ENCODE measurements around the gene LDLRAD4.

The LDLRAD4 gene

DNA sequence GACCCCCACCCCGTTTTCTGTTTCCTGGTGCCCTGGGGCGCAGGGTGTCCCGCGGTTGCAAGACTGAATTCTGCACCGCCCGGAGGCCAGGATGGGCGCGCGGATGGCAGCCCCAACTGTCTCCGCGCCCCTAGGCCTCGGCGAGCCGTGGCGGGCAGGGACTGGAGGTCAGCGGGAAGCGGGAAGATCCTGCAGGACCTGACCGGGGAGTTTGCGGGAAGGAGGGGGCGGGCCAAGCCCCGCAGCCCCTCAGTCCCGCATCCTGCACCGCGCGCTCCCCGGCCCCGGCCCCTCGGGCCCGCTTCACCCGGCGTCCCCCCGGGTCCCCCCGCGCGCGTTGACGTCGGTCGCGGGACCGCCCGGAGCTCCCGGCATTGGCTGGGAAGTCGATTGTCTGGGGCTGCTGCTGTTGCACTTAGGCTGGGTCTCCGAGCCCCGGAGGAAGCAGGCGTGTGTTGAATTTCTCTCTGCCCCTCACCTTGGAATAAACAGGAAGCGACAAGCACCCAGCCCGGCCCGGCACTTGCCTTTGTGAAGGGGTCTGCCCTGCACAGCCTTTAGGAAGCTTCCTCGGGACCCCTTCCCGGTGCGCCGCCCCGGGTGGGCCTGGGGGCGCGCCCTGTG, at the start of gene LDLRAD4:
Gene LDLRAD4, plus strand, starts transcription at position 393 of the 624 bp plus-strand sequence.
- no peak for DNase-seq (ENCODE audit: low read depth)

DNA sequence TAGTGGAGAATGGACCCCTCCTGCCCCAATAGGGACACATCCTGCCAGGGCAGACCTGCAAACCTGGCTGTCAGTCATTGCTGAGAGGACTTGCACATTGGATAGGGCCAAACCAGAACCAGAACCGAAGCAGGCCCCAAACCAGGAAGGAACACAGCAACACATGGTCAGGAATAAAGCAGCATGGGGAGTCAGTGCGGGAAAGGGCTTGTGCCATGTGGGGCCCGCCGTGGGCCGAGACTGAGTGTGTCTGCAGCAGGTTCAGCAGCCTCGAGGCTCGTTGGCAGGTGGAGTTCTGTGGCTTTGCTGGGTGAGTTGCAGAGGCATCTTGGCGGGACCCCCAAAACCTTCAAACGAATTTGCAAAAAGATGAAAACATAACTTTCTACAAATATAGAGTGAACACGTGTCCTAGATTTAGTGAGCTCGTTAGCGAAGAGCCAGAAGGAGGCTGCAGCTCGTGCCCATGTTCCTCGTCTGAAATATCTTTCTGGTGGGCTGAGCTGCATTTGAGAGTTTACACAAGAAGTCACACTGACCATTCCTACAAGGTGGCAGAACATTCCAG, 44.9 kb upstream of the LDLRAD4 start:
- DNase-seq (ENCODE audit: low read depth) = no peak

DNA sequence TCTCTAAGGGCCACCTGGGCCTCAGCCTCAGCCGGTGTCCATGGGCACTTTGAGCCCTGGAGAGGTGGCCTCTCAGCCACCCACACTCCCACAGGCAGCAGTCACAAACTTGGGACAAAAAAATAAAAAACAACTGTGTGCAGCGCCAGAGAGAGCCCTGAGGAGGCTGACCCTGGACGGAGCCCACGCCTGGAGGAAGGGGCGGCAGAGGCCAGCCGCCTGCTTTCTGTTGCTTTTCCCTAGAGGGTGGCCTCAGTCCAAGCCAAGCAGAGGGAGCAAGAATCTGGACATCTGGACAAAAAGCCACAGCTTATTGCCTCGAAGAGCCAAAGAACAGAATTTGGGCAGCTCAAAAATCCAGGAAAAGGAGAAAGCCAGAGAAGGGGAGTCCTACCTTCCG, 43.3 kb upstream of the LDLRAD4 start:
- DNase-seq (ENCODE audit: low read depth) = no peak

DNA sequence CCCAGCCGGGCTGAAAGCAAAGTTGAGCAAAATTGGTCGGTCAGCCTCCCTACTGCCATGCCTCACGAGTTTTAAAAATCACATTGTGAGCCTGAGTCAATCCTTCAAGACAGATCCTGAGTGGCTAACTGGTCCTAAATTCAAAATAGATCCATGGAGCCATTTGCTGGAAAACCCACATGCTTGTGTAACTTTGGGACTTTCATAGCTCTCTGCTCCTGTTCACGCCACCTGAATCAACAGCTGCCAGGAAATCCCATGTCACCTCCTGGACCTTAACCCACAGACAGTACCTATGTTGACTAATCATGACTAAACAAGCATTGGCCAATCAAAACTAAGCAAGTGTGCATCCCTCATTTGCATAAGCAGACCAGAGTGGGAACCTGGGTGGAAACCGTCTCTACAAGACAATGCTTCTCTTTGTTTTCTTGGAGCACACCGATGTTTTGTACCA, 42.8 kb upstream of the LDLRAD4 start:
- no peak for DNase-seq (ENCODE audit: low read depth)

DNA sequence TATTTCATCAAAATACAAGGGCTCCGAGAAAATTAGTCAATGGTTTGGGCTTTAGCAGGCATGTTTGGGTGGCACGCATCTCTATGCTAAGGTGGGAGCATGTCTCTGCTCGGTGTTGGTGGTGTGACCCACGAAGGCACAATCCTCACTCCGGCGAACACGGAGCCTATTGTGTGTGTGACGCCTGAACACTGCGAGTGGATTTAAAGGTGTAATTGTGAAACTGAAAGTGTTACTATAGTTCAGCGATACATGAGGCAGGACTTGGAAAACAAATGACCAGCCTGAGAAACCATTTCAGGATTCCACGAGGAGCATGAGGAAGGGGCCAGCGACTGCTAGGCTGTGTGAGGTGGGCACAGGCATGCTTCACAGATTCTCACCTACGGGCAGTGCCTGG, 41.7 kb upstream of the LDLRAD4 start:
- no peak for DNase-seq (ENCODE audit: low read depth)

DNA sequence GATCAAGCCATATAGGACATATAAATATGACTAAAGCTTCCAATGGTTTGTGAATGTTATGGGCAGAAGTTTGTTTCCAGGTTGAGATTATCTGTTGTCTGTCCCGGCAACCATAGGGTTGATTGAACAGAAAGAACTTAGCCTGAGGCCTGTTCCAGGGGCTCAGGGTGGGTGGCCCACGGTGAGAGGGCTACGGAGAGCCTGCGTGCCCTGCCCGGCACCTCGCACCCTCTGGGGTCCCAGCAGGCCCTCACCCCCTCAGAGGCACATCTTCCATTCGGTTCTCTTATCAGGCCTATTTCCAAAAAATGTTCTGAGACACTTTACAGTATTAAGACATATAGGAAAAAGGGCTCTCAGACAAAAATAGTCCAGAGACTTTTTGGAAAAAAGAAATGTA, 40.4 kb upstream of the LDLRAD4 start:
- DNase-seq (ENCODE audit: low read depth) = no peak

DNA sequence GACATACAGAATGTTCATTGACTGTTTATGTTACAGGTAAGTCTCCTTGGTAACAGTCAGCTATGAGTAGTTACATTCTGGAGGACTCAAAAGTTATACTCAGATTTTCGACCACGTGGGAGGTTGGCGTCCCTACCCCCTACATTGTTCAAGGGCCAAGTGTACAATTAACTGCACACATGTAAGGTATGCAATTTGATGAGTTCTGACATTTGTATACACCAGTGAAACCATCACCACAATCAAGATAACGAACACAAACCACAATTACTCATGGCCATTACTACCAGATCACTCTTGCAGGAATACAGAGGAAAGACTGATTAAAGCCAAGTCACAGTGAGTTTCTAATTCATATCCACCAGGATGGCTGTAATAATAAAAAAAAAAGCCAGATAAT, 39.6 kb upstream of the LDLRAD4 start:
- no peak for DNase-seq (ENCODE audit: low read depth)

DNA sequence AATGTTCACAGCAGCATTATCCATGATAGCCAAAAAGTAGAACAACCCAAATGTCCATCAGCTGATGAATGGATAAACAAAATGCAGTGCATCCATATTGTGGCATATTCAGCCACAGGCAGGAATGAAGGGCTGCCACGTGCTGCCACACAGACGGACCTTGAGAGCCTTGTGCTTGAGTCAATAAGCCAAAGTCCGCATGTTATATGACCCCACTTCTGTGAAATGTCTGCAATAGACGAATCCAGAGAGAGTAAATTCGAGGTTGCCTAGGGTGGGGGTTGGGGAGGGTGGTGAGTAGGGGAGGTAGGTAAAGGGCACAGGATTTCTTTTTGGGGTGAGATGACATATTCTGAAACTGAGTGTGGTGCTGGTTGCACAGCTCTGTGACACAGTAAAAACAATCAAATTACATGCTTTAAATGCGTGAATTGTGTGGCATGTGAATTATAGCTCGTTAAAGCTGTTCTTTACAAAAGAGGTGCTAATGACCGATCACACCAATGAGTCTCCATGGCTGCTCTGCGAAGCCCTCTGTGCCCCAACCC, 38.9 kb upstream of the LDLRAD4 start:
- DNase-seq (ENCODE audit: low read depth) = no peak

DNA sequence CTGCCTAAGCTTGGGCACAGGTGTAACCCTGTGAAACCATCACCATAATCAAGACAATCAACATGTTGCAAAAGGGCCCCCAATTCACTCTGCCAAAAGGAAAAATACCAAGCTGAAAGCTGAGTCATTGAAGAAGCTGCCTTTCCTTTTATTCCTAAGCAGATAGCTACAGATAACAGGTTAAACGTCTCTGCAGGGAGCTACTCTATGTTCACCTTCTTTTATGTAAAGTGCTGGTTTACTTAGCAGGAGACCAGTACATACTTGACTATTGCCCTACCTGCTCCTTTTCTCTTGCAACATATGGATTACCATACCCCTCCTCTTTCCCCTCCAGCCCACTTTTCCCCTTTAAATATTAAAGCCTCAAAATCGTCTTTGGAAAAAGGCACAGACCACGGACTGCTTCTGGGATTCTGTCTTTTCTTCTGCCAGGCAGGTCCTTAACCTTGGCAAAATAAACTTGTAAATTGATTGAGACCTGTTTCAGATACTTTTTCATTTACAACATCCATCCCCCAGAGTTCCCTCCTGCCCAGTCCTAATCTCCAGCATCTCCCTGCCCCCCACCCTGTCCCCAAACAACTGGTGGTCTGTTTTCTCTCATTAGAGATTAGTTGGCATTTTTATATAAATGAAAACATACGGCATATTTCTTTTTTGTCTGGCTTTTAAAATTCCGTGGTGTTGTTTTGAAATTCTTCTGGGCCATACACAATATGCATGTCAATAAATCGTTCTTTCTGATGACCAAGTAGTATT, 37.8 kb upstream of the LDLRAD4 start:
- no peak for DNase-seq (ENCODE audit: low read depth)

DNA sequence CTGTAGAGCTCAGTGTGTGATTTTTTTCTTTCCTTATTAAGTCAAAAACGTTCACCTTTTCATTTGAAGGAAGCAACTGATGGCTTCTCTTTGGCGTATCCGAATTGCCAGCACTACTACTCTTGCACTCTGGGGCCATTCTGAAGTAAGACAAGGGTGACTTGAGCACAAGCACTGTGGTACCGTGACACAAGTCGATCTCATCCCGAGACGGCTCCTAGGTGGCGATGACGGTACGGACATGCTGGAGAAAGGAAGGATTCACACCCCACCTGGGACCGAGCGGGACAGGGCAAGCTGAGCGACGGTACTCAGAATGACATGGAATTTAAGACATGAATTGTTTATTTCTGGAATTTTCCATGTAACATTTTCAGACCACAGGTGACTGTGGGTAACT, 36.8 kb upstream of the LDLRAD4 start:
- no peak for DNase-seq (ENCODE audit: low read depth)

DNA sequence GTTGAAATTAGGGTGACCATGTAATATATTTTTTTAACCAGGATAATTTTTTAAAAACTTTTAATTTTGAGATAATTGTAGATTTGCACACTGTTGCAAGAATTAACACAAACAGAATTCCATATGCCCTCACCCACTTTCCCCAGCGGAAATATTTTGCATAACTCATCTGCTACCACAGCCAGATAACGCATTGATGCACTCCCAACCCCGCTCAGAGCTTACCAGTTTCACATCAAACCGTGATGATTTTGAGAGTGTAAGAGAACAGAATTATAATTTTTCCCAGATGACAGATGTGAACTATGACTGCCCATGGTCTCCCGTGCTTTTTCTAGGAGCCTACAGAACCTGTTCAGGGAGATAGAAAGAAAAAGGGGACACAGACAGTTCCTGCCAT, 35.2 kb upstream of the LDLRAD4 start:
- DNase-seq (ENCODE audit: low read depth) = no peak

DNA sequence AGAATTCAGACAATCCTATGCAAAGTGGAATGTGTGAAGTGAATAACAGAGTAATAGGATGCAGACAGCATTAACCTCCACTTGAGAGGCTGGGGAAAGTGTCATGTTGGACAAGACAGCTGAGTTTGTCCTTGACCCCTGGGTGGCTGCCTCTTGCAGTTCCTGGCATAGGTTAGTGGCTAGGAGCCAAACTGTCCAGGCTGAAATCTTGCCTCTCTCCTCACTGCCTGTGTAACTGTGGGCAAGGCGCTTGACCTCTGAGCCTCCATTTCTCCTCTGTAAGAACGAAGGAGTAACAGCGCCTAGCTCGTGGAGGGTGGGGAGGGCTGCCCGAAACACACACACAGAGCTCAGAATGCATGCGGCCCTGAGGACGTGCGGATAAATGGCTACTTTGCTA, 34.8 kb upstream of the LDLRAD4 start:
- DNase-seq (ENCODE audit: low read depth) = no peak

DNA sequence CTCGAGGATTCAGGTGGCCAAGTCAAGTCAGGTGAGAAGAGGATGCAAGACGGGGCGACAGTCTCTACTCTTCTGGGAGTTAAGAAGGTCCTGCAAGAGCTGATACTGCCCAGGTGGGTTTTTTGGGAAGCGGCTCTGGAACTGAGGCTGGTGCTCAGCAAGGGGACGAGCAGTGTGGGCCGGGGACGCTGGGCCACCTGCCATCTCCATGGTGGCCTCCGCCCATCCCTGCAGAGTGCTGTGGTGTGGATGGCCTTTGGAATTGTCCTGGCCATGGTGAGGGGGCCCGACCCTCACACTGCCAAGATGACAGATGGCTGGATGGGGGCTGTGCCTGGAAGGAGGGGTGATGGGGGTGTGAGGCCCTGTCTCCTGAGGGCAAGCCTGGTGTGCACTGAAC, 34.2 kb upstream of the LDLRAD4 start:
- no peak for DNase-seq (ENCODE audit: low read depth)

DNA sequence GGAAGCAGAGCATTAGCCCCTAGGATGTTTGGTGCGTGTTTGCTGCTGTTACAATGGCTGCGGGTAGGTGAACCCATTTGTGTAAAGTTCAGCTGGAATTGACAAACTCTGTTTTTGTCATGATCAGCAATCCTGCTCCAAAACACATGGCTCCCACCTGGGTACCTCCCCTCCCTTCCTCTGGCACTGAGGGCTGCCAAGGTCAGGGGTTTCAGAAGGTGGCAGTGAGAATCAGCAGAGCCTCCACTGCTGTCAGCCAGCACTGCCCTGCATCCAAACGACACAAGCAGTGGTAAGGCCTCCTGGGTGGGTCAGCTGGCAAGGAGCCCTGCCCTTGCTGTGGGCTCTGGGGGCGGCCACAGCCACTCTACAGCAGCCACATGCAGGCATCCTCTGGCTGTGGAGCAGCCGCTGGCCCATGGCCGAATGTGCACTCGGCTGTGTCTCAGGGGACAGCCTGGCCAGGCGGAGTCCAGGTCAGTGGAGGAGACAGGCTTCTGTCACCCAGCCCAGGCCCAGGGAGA, 32.8 kb upstream of the LDLRAD4 start:
- DNase-seq (ENCODE audit: low read depth) = no peak

DNA sequence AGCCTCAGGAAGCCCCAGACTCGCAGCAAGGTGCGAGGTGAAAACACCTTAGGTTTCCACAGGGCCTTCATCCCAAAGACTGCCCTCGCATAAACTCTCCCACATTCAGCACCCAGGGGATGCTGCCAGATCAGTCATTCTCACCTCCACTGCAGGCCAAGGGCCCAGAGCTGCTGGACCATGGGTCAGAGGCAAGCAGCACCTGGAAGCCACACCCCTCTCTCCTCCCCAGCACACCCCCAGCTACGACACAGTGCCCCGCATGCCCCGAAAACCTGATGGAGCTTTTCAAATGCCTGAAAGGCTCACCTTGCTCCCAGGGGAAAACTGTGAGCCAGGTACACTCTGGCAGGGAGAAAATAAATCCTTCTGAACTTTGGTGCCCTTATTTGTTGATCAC, 31.9 kb upstream of the LDLRAD4 start:
- DNase-seq (ENCODE audit: low read depth) = no peak

DNA sequence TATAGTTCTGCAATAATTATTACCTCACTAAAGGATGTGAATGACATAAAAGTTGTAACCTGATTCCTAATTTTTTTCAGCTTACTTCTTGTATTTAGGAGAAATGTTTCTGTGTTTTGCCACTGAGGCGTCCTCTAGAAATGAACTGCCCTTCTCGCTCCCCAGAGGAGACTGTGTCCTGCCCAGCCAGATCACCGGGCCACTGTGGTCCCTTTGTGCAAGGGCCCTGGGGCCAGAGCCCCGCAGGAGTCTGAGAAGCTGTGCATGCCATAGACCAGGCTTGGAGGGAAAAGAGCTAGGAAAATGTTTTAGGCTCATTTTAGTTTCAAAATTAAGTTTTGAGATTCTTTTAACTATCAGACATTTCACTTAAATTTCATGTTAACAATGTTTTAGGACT, 31.1 kb upstream of the LDLRAD4 start:
- no peak for DNase-seq (ENCODE audit: low read depth)

DNA sequence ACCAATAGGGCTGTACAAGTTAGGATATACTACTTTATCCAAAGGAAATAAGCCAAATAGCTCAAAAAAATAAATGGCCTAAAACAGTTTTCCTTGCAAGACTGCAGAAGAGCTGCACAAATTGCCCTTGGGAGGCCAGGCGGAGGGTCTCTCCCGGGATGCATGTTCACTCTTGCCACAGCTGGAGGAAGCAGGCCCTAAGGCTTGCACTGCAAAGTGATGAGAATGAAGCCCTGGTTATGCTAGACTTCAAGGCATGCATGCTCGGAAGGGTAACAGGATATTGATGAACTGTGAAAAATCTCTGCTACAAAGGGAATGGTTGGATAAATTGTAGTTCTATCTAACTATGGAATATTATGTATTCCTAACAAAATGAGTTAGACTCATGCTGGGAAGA, 27.5 kb upstream of the LDLRAD4 start:
- DNase-seq (ENCODE audit: low read depth) = no peak

DNA sequence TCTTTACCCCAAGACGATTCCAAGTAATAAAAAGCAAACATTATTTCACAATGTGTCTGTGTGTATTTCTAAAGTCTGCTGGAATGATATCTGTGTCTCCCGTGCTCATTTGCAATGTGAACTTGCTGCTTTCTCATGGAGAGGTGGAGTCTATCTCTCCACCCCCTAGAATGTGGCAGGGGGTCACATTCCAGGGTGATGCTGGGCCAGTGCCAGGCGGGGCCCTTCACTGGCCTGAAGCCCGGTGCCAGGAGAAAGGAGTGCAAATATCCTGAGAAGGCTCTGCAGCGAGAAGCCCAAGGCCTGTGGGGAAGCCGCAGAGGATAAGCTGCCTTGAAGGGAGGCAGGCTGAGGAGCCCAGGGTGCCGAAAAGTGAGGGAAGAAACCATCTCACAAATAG, 26.8 kb upstream of the LDLRAD4 start:
- DNase-seq (ENCODE audit: low read depth) = no peak

DNA sequence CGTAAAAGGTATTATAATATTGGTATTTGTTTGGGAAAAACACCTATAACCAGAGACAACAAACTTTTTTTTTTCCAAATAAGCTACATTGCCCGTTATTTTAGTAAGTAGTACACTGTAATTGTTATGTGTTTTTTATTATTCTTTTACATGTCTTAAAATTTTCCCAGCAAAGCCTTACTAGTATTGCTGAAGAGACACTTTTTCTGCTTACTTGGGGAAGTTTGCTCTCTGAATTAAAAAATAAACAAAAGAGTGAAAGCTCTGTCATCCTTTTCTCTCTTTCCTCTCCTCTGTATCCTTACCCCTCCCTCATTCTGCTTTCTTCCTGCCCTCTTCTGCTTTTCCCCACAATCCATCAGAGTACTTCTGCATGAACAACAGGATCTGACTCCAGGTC, 25.6 kb upstream of the LDLRAD4 start:
- no peak for DNase-seq (ENCODE audit: low read depth)

DNA sequence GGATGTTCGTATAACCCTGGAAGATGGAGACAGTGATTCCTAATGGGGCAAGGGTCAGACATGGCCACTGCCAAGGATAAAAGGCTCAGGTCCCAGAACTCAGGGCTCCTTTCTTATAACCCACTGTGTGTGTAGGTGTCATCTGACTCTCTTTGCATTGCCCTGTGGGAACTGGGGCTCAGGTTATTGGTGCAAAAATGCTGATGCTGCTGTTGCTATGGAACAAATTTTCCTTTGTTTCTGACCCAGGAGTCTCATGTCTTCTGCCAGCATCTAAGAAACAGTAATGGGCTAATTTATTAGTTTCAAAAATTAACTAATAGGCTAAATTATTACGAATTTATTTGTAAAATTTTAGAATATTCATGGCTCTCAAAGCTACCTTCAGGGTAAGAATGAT, 24.3 kb upstream of the LDLRAD4 start:
- no peak for DNase-seq (ENCODE audit: low read depth)

DNA sequence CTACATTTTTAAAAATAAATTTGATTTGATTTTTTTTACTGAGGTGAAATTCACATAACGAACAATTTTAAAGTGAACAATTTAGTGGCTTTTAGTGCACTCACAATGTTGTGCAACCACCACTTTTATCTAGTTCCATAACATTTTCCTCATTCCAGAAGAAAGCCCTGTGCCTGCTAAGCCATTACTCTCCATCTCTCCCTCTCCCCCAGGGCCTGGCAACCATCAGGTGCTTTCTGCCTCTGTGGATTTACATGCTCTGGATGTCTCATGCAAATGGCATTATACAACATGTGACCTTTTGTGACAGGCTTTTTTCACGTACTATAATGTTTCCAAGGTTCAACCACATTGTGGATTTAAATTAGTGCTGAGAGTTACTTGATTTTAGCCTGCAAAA, 19.9 kb upstream of the LDLRAD4 start:
- no peak for DNase-seq (ENCODE audit: low read depth)

DNA sequence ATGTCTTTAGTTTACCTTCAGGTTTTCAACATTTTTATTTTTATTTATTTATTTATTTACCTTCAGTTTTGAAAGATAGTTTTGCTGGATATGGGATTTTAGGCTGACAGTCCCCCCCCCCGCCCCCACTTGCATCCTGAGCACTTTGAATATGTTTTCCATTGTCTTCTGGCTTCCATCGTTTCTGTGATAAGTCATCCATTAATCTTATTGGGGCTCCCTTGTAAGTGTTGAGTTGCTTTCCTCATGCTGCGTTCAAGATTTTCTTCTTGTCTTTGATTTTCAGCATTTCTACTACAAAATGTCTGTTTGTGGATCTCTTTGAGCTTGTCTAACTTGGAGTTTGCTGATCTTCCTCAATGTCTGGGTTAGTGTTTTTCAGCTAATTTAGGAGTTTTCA, 19.4 kb upstream of the LDLRAD4 start:
- no peak for DNase-seq (ENCODE audit: low read depth)

DNA sequence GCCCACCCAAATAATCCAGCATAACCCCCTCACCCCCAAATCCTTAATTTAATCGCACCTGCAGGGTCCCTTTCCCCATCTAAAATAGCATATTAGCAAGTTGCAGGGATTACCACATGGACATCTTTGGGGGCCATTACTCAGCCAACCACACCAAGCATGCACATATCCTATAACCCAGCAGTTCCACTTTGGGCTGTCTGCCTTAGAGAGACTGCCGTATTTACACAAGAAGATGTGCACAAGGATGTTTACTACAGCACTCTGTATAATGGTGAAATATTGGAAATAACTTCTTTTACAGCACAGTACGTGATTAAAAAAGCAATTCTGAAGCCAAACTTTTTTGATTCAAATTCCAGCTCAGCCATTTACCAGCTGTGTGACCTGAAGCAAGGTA, 17.3 kb upstream of the LDLRAD4 start:
- no peak for DNase-seq (ENCODE audit: low read depth)

All from activated gamma-delta T cell treated with anti-CD3 and anti-CD28 coated beads, Interleukin-2, amount 50 U/mL, for 16 hours (primary cell).